ENCODE measurements around the gene FAM20C.
"Not testable (repeated sequence)": the region's sequence is repeated elsewhere in the genome, so short reads cannot be mapped to it uniquely, and the experiment has no call there.

Gene FAM20C

GRCh38 chr7:197413-198335 lies 5.3 kb downstream of the FAM20C start:
- Mint-ChIP-seq H3K36me3 (no peaks in the 10 kb centered on the region), H3K9me3 (no peaks in the 10 kb centered on the region), H3K4me1 (no peaks in the 10 kb centered on the region), H3K27ac (no peak overlapping the region), H3K4me3 (no peak overlapping the region), H3K27me3 (peaks cover 33 to 38% of the 10 kb centered on the region in 2 donors)
- ATAC-seq (replicated peaks) (no peak), DNase-seq (no peak)

GRCh38 chr7:199483-200249 lies 7.3 kb downstream of the FAM20C start:
- Mint-ChIP-seq H3K4me1 (no peaks in the 10 kb centered on the region), H3K9me3 (no peaks in the 10 kb centered on the region), H3K27me3 (peaks cover 25 to 30% of the 10 kb centered on the region in 2 donors), H3K4me3 (no peak overlapping the region), H3K36me3 (no peaks in the 10 kb centered on the region), H3K27ac (no peak overlapping the region)
- DNase-seq = no peak
- no peak for ATAC-seq (replicated peaks)

GRCh38 chr7:200290-200689 lies 7.9 kb downstream of the FAM20C start:
- DNase-seq = no peak
- Mint-ChIP-seq H3K4me3 (no peak overlapping the region), H3K27me3 (peaks cover 19 to 24% of the 10 kb centered on the region in 2 donors), H3K9me3 (no peaks in the 10 kb centered on the region), H3K27ac (no peak overlapping the region), H3K36me3 (no peaks in the 10 kb centered on the region), H3K4me1 (no peaks in the 10 kb centered on the region)
- ATAC-seq (replicated peaks) = no peak

GRCh38 chr7:200704-201103 lies 8.3 kb downstream of the FAM20C start:
- DNase-seq (no peak), ATAC-seq (replicated peaks) (no peak)
- Mint-ChIP-seq H3K27ac (no peak overlapping the region), H3K9me3 (no peaks in the 10 kb centered on the region), H3K27me3 (peaks cover 15 to 20% of the 10 kb centered on the region in 2 donors), H3K4me3 (no peak overlapping the region), H3K36me3 (no peaks in the 10 kb centered on the region), H3K4me1 (no peaks in the 10 kb centered on the region)

GRCh38 chr7:204326-204725 lies 12.0 kb downstream of the FAM20C start:
- no peak for ATAC-seq (replicated peaks)
- Mint-ChIP-seq H3K27me3 (peaks cover 0 to 14% of the 10 kb centered on the region in 2 donors), H3K4me1 (no peaks in the 10 kb centered on the region), H3K36me3 (peaks cover 2 to 6% of the 10 kb centered on the region in 2 donors), H3K4me3 (no peak overlapping the region), H3K27ac (no peak overlapping the region), H3K9me3 (peaks cover 3 to 5% of the 10 kb centered on the region in 2 donors)
- no peak for DNase-seq

GRCh38 chr7:205115-206010 lies 13.0 kb downstream of the FAM20C start:
- DNase-seq = no peak
- Mint-ChIP-seq H3K36me3 (peaks cover 2 to 6% of the 10 kb centered on the region in 2 donors), H3K9me3 (peaks cover 3 to 5% of the 10 kb centered on the region in 2 donors), H3K4me1 (no peaks in the 10 kb centered on the region), H3K27ac (no peak overlapping the region), H3K4me3 (no peak overlapping the region), H3K27me3 (peaks cover 0 to 14% of the 10 kb centered on the region in 2 donors)
- no peak for ATAC-seq (replicated peaks)

- H3K27ac Mint-ChIP-seq; H3K4me3 Mint-ChIP-seq; H3K9me3 Mint-ChIP-seq; H3K36me3 Mint-ChIP-seq; DNase-seq; H3K4me1 Mint-ChIP-seq; ATAC-seq (replicated peaks): not testable (repeated sequence)
- peaks cover 0 to 14% of the 10 kb centered on the region in 2 donors for H3K27me3 Mint-ChIP-seq
Measured at GRCh38 chr7:206351-206750, 14.0 kb downstream of the FAM20C start.

GRCh38 chr7:207418-208129 lies 15.2 kb downstream of the FAM20C start:
- no peak for DNase-seq
- Mint-ChIP-seq H3K27me3 (peaks cover 0 to 4% of the 10 kb centered on the region in 2 donors), H3K4me3 (no peak overlapping the region), H3K9me3 (peaks cover 3 to 5% of the 10 kb centered on the region in 2 donors), H3K4me1 (no peaks in the 10 kb centered on the region), H3K27ac (no peak overlapping the region), H3K36me3 (peaks cover 2 to 6% of the 10 kb centered on the region in 2 donors)
- ATAC-seq (replicated peaks) = no peak

- Mint-ChIP-seq H3K27ac (no peak overlapping the region), H3K4me3 (no peak overlapping the region), H3K9me3 (peaks cover 3 to 5% of the 10 kb centered on the region in 2 donors), H3K36me3 (peaks cover 2 to 6% of the 10 kb centered on the region in 2 donors), H3K27me3 (no peaks in the 10 kb centered on the region), H3K4me1 (no peaks in the 10 kb centered on the region)
- no peak for ATAC-seq (replicated peaks)
- DNase-seq = no peak
Measured at GRCh38 chr7:208130-208673, 15.8 kb downstream of the FAM20C start.

GRCh38 chr7:208816-209215 lies 16.4 kb downstream of the FAM20C start:
- Mint-ChIP-seq H3K4me1 (no peaks in the 10 kb centered on the region), H3K27ac (no peak overlapping the region), H3K9me3 (peaks cover 3 to 5% of the 10 kb centered on the region in 2 donors), H3K27me3 (no peaks in the 10 kb centered on the region), H3K36me3 (peaks cover 2 to 6% of the 10 kb centered on the region in 2 donors), H3K4me3 (no peak overlapping the region)
- DNase-seq = no peak
- no peak for ATAC-seq (replicated peaks)

GRCh38 chr7:209416-209815 lies 17.0 kb downstream of the FAM20C start:
- ATAC-seq (replicated peaks) (no peak), DNase-seq (no peak)
- H3K4me3 Mint-ChIP-seq = no peak overlapping the region
- H3K36me3 Mint-ChIP-seq = peaks cover 2 to 6% of the 10 kb centered on the region in 2 donors
- no peaks in the 10 kb centered on the region for H3K27me3 Mint-ChIP-seq
- no peaks in the 10 kb centered on the region for H3K4me1 Mint-ChIP-seq
- no peak overlapping the region for H3K27ac Mint-ChIP-seq
- H3K9me3 Mint-ChIP-seq = peaks cover 3 to 5% of the 10 kb centered on the region in 2 donors

- Mint-ChIP-seq H3K27ac (no peak overlapping the region), H3K4me3 (no peak overlapping the region), H3K9me3 (peaks cover 3 to 5% of the 10 kb centered on the region in 2 donors), H3K27me3 (no peaks in the 10 kb centered on the region), H3K4me1 (no peaks in the 10 kb centered on the region), H3K36me3 (peaks cover 2 to 6% of the 10 kb centered on the region in 2 donors)
- ATAC-seq (replicated peaks) (no peak), DNase-seq (no peak)
Measured at GRCh38 chr7:209906-210305, 17.5 kb downstream of the FAM20C start.

- H3K9me3 Mint-ChIP-seq = peaks cover 3 to 5% of the 10 kb centered on the region in 2 donors
- H3K27ac Mint-ChIP-seq = no peak overlapping the region
- no peaks in the 10 kb centered on the region for H3K4me1 Mint-ChIP-seq
- DNase-seq (no peak), ATAC-seq (replicated peaks) (no peak)
- H3K27me3 Mint-ChIP-seq = no peaks in the 10 kb centered on the region
- H3K36me3 Mint-ChIP-seq = peaks cover 2 to 6% of the 10 kb centered on the region in 2 donors
- no peak overlapping the region for H3K4me3 Mint-ChIP-seq
Measured at GRCh38 chr7:210401-210925, 18.1 kb downstream of the FAM20C start.

Measured in stimulated activated naive B cell treated with anti-CD40 and anti-IgM and Interleukin-4, amounts not matched to agents 10 μg/mL and 1 μg/mL and 100 μg/mL, for 72 hours (primary cell).